ENCODE data around the gene RHOB.
"Not testable (repeated sequence)": the region's sequence is repeated elsewhere in the genome, so short reads cannot be mapped to it uniquely, and the experiment has no call there.

Gene RHOB

GRCh38 chr2:20451761-20452499 is 5.1 kb downstream of the RHOB start:
- DNase-seq (ENCODE audit: low read depth in 3 of 3, low spot score in 1 of 3) = no peak

DNA sequence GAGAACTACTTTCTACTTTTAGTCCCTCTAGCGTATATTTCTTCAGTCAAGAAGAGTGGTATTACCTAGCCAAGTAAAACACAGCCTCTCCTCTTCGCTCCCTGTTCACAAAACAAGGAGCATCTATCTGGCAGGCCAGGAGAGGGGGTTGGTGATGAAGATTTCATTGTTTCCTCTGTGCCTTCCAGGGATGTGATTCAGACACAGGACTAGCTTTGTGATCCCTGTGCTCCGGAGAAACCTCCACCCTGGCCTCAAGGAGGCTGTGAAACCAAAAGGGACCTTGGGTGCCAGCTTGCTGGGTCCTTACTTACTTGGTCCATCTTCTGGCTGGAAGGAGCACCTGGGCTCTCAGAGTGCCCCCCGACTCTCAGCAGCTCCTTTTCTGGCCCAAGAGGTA is 5.7 kb downstream of the RHOB start:
- DNase-seq (ENCODE audit: low read depth in 3 of 3, low spot score in 1 of 3) = no peak

DNA sequence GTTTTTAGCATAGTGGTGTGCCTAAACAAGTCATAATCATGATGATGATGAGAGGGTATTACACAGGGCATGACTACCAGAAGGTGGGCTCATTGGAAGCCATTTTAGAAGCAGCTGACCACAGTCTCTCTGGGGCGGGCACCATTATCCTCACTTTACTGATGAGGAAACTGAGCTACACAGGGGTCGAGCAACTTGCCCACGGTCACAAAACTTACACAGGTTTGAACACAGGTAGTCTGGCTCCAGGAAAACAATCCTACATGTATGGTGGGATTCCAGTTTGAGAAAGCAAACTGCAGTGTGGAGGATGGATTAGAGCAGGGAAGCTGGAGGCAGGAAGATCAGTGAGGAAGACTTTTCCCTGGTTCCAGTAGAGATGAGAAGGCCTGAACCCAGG is 6.2 kb downstream of the RHOB start:
- no peak for DNase-seq (ENCODE audit: low read depth in 3 of 3, low spot score in 1 of 3)

DNA sequence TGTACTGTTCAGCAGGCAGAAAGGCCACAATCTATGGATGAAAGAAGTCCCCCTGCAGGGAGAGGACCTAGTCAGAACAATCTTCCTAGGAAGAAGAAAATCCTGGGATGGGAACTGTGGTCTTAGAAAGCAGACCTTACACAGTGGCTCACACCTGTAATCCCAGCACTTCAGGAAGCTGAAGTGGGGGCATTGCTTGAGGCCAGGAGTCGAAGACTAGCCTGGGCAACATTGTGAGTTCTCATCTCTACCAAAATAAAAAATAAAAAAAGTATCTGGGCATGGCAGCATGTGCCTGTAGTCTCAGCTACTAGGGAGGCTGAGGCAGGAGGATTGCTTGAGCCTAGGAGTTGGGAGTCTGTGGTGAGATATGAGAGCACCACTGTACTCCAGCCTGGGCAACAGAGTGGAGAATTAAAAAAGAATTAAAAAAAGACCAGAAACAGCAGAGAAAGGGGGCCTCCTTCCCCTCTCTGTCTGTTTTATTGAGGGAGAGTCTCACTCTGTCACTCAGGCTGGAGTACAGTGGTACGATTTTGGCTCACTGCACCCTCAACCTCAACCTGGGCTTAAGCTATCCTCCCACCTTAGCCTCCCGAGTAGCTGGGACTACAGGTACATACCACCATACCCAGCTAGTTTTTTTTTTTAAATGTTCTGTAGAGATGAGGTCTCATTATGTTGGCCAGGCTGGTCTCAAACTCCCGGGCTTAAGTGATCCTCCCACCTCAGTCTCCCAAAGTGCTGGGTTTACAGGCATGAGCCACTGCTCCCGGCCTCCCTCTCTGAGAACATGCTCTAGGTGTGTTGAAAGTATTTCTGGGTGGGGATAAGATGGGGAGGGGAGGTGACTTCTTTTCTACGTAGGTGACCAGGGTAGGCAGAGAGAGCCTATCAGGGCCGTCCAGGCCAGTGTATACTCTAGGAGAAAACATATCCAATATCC is 7.4 kb downstream of the RHOB start:
- DNase-seq (ENCODE audit: low read depth in 3 of 3, low spot score in 1 of 3) = no peak

DNA sequence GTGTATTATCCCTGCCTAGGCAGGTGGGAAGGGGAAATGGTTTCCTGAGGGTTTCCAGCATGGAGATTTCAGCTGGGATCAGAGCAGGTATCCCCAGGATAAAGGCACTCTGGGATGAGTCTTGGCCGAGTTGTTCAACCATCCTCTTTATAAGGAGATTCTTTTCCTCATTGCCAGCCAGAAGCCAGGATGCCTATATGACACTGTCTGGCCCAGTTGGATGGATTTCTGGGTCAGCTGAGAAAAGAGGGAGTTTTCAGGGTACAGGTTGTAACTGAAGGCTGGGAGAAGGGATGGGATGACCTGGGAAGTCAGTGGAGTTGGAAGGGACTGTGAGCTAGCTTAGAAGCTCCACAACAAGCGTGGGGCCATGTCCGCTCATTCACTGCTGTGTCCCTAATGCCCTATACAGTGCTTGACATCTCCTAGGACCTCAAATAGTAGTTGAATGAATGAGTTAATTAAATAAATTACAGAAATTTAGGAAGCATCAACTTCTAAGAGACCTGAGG is 8.3 kb downstream of the RHOB start:
- no peak for DNase-seq (ENCODE audit: low read depth in 3 of 3, low spot score in 1 of 3)

GRCh38 chr2:20456116-20456571 is 9.3 kb downstream of the RHOB start:
- no peak for DNase-seq (ENCODE audit: low read depth in 3 of 3, low spot score in 1 of 3)

DNA sequence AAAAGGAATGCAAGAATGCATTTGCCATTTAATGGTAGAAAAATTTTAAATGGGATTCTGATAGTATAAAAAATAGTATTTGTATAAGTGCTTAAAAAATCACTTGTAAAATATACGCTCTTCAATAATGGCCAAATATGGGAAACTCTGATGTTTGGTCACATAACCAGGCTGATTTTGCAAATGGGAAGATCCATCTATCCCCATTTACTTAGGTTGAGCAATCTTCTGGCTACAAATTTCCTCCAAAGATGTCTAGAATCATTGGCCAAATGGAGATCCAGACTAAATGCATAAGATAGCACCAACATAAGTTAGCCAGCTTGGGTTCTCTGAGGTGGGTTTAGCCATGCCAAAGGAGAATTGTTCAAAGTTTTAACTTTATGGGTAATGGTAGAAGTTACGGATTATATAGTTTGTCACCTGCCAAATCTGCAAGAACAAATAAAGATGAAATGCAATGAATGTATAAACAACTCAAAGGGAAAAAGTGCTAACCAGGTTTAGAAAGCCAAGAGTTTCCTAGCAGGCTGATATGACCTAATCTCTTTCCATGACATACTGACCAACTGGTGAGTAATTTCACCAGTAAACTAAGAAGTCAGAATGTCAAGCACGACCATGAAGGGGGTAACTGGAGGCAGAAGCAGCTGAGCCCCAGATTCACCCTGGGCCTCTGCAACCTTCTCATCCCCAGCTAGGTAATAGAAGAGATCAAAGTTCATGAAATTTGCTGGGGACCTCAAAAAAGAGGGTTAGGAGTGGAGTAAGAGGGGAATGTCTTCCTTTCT is 10.0 kb downstream of the RHOB start:
- DNase-seq (ENCODE audit: low read depth in 3 of 3, low spot score in 1 of 3) = no peak

GRCh38 chr2:20457661-20458630 is 11.1 kb downstream of the RHOB start:
- no peak for DNase-seq (ENCODE audit: low read depth in 3 of 3, low spot score in 1 of 3)

DNA sequence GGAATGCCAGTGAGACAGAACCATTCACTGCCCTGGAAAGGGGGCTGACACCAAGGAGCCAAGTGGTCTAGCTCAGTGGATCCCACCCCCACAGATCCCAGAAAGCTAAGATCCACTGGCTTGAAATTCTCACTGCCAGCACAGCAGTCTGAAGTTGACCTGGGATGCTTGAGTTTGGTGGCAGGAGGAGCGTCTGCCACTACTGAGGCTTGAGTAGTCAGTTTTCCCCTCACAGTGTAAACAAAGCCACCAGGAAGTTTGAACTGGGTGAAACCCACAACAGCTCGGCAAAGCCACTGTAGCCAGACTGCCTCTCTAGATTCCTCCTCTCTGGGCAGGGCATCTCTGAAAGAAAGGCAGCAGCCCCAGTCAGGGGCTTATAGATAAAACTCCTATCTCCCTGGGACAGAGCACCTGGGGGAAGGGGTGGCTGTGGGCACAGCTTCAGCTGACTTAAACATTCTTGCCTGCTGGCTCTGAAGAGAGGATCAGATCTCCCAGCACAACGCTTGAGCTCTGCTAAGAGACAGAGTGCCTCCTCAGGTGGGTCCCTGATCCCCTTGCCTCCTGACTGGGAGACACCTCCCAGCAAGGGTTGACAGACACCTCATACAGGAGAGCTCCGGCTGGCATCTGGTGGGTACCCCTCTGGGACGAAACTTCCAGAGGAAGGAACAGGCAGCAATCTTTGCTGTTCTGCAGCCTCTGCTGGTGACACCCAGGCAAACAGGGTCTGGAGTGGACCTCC is 12.0 kb downstream of the RHOB start:
- not testable (repeated sequence) for DNase-seq (ENCODE audit: low read depth in 3 of 3, low spot score in 1 of 3)

DNA sequence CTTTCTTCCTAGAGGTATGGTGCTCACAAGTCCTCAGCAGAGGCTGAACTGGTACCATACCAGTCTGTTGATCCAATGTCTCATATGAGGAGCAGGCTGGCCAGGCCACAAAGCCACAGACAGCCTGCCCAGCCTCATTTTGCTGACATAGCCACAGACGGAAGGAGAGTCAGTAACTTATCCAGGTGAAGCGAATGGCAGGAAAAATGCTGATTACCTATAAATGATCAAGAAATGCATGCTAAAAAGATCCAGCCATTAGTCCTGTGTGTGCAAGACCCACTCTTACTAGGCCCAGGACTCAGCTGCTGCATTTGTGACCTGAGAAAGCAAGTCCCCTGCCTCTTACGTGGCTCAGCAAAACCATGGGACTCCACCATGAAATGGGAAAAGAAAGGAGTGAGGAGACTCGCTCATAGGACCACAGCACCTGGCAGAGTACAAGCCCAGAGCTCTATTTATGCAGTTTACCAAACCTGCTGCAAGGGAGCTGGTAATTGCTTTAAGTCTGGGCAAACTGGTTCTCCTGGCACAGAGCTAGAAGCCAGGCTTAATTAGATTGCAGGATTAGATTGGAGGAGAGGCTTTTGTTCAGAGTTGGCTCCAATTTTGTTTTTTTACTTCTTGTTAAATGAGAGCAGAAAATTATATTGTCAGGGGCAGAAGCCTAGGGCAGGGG is 19.0 kb downstream of the RHOB start:
- no peak for DNase-seq (ENCODE audit: low read depth in 3 of 3, low spot score in 1 of 3)

GRCh38 chr2:20467789-20468548 is 21.1 kb downstream of the RHOB start:
- DNase-seq (ENCODE audit: low read depth in 3 of 3, low spot score in 1 of 3) = no peak

GRCh38 chr2:20468549-20469500 is 22.0 kb downstream of the RHOB start:
- DNase-seq (ENCODE audit: low read depth in 3 of 3, low spot score in 1 of 3) = no peak

- DNase-seq (ENCODE audit: low read depth in 3 of 3, low spot score in 1 of 3) = no peak
Measured at GRCh38 chr2:20469595-20469994, 22.7 kb downstream of the RHOB start.

- no peak for DNase-seq (ENCODE audit: low read depth in 3 of 3, low spot score in 1 of 3)
Measured at GRCh38 chr2:20470211-20470610, 23.3 kb downstream of the RHOB start.

- no peak for DNase-seq (ENCODE audit: low read depth in 3 of 3, low spot score in 1 of 3)
Measured at GRCh38 chr2:20471148-20471547, 24.3 kb downstream of the RHOB start.

GRCh38 chr2:20471902-20472559 is 25.2 kb downstream of the RHOB start:
- DNase-seq (ENCODE audit: low read depth in 3 of 3, low spot score in 1 of 3) = no peak

Data from stimulated activated CD4-positive, alpha-beta T cell treated with anti-CD3 and anti-CD28 coated beads, TNF-alpha, amount 100 ng/mL, for 1 hour (primary cell).